ENCODE data around the gene OTOF.
A peak's percentile ranks its signal among the peaks of the same experiment; 100 is the strongest.
"Not testable (repeated sequence)": the region's sequence is repeated elsewhere in the genome, so short reads cannot be mapped to it uniquely, and the experiment has no call there.

The OTOF gene

GRCh38 chr2:26479789-26480565 is 2.1 kb upstream of the OTOF start:
- DNase-seq: no peak

GRCh38 chr2:26479131-26479788 is 1.3 kb upstream of the OTOF start:
- DNase-seq: no peak

GRCh38 chr2:26478366-26478765 is 442 bp upstream of the OTOF start:
- no peak for DNase-seq

GRCh38 chr2:26477126-26477910 is 606 bp downstream of the OTOF start:
- no peak for DNase-seq

GRCh38 chr2:26475832-26476501 is 2.0 kb downstream of the OTOF start:
- no peak for DNase-seq

GRCh38 chr2:26475037-26475436 is 2.9 kb downstream of the OTOF start:
- DNase-seq: no peak

- DNase-seq: no peak
Observed at GRCh38 chr2:26474261-26474785, 3.6 kb downstream of the OTOF start.

GRCh38 chr2:26473796-26474195 is 4.1 kb downstream of the OTOF start:
- no peak for DNase-seq

GRCh38 chr2:26472821-26473655 is 4.9 kb downstream of the OTOF start:
- no peak for DNase-seq

- DNase-seq: no peak
Observed at GRCh38 chr2:26471766-26472706, 5.9 kb downstream of the OTOF start.

GRCh38 chr2:26471289-26471688 is 6.6 kb downstream of the OTOF start:
- no peak for DNase-seq

GRCh38 chr2:26470601-26471260 is 7.2 kb downstream of the OTOF start:
- no peak for DNase-seq

GRCh38 chr2:26469955-26470354 is 8.0 kb downstream of the OTOF start:
- DNase-seq: no peak

- DNase-seq: peak; percentile 22 to 47
Observed at GRCh38 chr2:26469092-26469710, 8.7 kb downstream of the OTOF start.

- not testable (repeated sequence) for DNase-seq
Observed at GRCh38 chr2:26468544-26468943, 9.4 kb downstream of the OTOF start.

- no peak for DNase-seq
Observed at GRCh38 chr2:26466662-26467310, 11.1 kb downstream of the OTOF start.

- DNase-seq: no peak
Observed at GRCh38 chr2:26465981-26466471, 11.9 kb downstream of the OTOF start.

GRCh38 chr2:26465266-26465925 is 12.5 kb downstream of the OTOF start:
- no peak for DNase-seq

Data from activated CD4-positive, alpha-beta T cell treated with anti-CD3 and anti-CD28 coated beads for 4 hours (primary cell).